Neural cell (in vitro differentiated cells): ENCODE data around the gene BCHE. TPM values are rescaled to one million over a fixed set of nuclear protein-coding genes. Genes with fewer than 3 reads are reported as not detected.

Experiments used
- H2AFZ ChIP-seq: fragments of 200-600, 300-800 bp; sonication (generic), shearing (Covaris generic); 2 replicates; pipeline ENCODE4 v1.6.0; 2014; ENCODE audit warnings: low read depth, mild to moderate bottlenecking, antibody characterized with exemption, low read length, moderate library complexity
- H3F3A ChIP-seq: fragments of 200-600 bp; shearing (Covaris generic); 2 replicates; pipeline ENCODE4 v1.6.1; 2016; ENCODE audit warnings: mild to moderate bottlenecking, moderate library complexity, mixed read lengths, antibody characterized with exemption, low read length; ENCODE audit not compliant: insufficient read depth, poor library complexity, severe bottlenecking
- H3K27ac ChIP-seq: fragments of 200-600, 300-800 bp; sonication (generic), shearing (Covaris generic); 2 replicates; pipeline ENCODE4 v1.5.1; 2014; ENCODE audit warnings: mild to moderate bottlenecking, low read length, moderate library complexity
- H3K27me3 ChIP-seq: fragments of 300-800, 200-600 bp; sonication (generic), shearing (Covaris generic); 2 replicates; pipeline ENCODE4 v1.6.0; 2014; ENCODE audit warnings: mild to moderate bottlenecking, low read depth, low read length, moderate library complexity; ENCODE audit not compliant: insufficient read depth
- H3K36me3 ChIP-seq: fragments of 300-800, 200-600 bp; sonication (generic), shearing (Covaris generic); 2 replicates; pipeline ENCODE4 v1.5.1; 2014; ENCODE audit warnings: mild to moderate bottlenecking, antibody characterized with exemption, low read length, moderate library complexity; ENCODE audit not compliant: insufficient read depth
- H3K4me2 ChIP-seq: fragments of 300-800, 200-600 bp; sonication (generic), shearing (Covaris generic); 2 replicates; pipeline ENCODE4 v1.6.0; 2014; ENCODE audit warnings: mild to moderate bottlenecking, low read length
- H3K4me3 ChIP-seq: fragments of 300-800, 200-600 bp; sonication (generic), shearing (Covaris generic); 2 replicates; pipeline ENCODE4 v1.5.1; 2014; ENCODE audit warnings: mild to moderate bottlenecking, low read length, moderate library complexity
- H3K79me2 ChIP-seq: fragments of 200-600 bp; shearing (Covaris generic); replicated peaks from 2 replicates; pipeline ENCODE4 v1.6.0; 2014; ENCODE audit warnings: mild to moderate bottlenecking, low read length, moderate library complexity; ENCODE audit not compliant: insufficient read depth
- H3K9ac ChIP-seq: fragments of 300-800, 200-600 bp; sonication (generic), shearing (Covaris generic); 2 replicates; pipeline ENCODE4 v1.6.1; 2016; ENCODE audit warnings: mild to moderate bottlenecking, low read length, mixed read lengths
- H3K9me2 ChIP-seq: fragments of 200-600 bp; shearing (Covaris generic); 2 replicates; pipeline ENCODE4 v1.6.1; 2016; ENCODE audit warnings: mild to moderate bottlenecking, low read length, mixed read lengths; ENCODE audit not compliant: insufficient read depth
- H3K9me3 ChIP-seq: fragments of 200-600, 300-800 bp; sonication (generic), shearing (Covaris generic); 2 replicates; pipeline ENCODE4 v1.6.1; 2016; ENCODE audit warnings: mild to moderate bottlenecking, mixed run types, low read length, moderate library complexity, mixed read lengths
- H4K20me1 ChIP-seq: fragments of 200-600 bp; shearing (Covaris generic); 2 replicates; pipeline ENCODE4 v1.6.1; 2016; ENCODE audit warnings: mild to moderate bottlenecking, mixed run types; ENCODE audit not compliant: insufficient read depth
- CTCF ChIP-seq: fragments of 450-650 bp; IDR thresholded peaks from 2 replicates; pipeline ENCODE4 v1.5.1; 2014; ENCODE audit warnings: antibody characterized with exemption, mild to moderate bottlenecking, moderate library complexity; ENCODE audit not compliant: poor library complexity, severe bottlenecking
- EP300 ChIP-seq: fragments of 450-650 bp; conservative IDR thresholded peaks from 2 replicates; pipeline ENCODE4 v1.6.1; 2014; ENCODE audit warnings: antibody characterized with exemption, mild to moderate bottlenecking, moderate library complexity; ENCODE audit not compliant: poor library complexity, severe bottlenecking
- EZH2 ChIP-seq: fragments of 200-600, 300-800 bp; shearing (Covaris generic), sonication (generic); IDR thresholded peaks from 2 replicates; pipeline ENCODE4 v1.6.1; 2014; ENCODE audit warnings: antibody characterized with exemption, low read length, borderline replicate concordance, mild to moderate bottlenecking; ENCODE audit not compliant: insufficient read depth, poor library complexity, severe bottlenecking
- MXI1 ChIP-seq: fragments of 450-650 bp; conservative IDR thresholded peaks from 2 replicates; pipeline ENCODE4 v1.6.1; 2014; ENCODE audit warnings: antibody characterized with exemption, mild to moderate bottlenecking; ENCODE audit not compliant: poor library complexity, severe bottlenecking
- POLR2AphosphoS5 ChIP-seq: IDR thresholded peaks from 2 replicates; pipeline ENCODE4 v1.6.1; 2012
- RAD21 ChIP-seq: fragments of 450-650 bp; conservative IDR thresholded peaks from 2 replicates; pipeline ENCODE4 v1.6.1; 2014; ENCODE audit warnings: antibody characterized with exemption, mild to moderate bottlenecking, moderate library complexity
- REST ChIP-seq: IDR thresholded peaks from 2 replicates; pipeline ENCODE4 v1.6.1; 2012; ENCODE audit warnings: borderline replicate concordance
- SMC3 ChIP-seq: fragments of 450-650 bp; conservative IDR thresholded peaks from 2 replicates; pipeline ENCODE4 v1.6.1; 2014; ENCODE audit warnings: antibody characterized with exemption, mild to moderate bottlenecking, moderate library complexity; ENCODE audit not compliant: poor library complexity
- TAF1 ChIP-seq: IDR thresholded peaks from 2 replicates; pipeline ENCODE4 v1.6.1; 2012; ENCODE audit warnings: low read depth
- polyA plus RNA-seq: library from polyadenylated mRNA; depleted of rRNA; stranded (reverse); fragments of >200 nt; gene quantifications from 2 replicates; pipeline ENCODE4 v1.2.3, GENCODE V29; 2014

The BCHE gene
- polyA plus RNA-seq, 1 donor from 2014 or later: 2.6 TPM

- Histone ChIP-seq H2AFZ (no peak overlapping the region), H4K20me1 (no peaks in the 10 kb centered on the region), H3K9ac (no peak overlapping the region), H3K9me3 (no peaks in the 10 kb centered on the region), H3K27me3 (no peaks in the 10 kb centered on the region), H3F3A (no peaks in the 10 kb centered on the region), H3K79me2 (no peaks in the 10 kb centered on the region), H3K4me3 (no peak overlapping the region), H3K27ac (no peak overlapping the region), H3K4me2 (no peak overlapping the region), H3K36me3 (no peaks in the 10 kb centered on the region), H3K9me2 (no peaks in the 10 kb centered on the region)
- TF ChIP-seq TAF1 (no peak), EZH2 (no peak), REST (no peak), POLR2AphosphoS5 (no peak)
These were observed 51.2 kb downstream of the BCHE start for GRCh38 chr3:165786013-165786412.

- Histone ChIP-seq H3F3A (no peaks in the 10 kb centered on the region), H3K79me2 (no peaks in the 10 kb centered on the region), H3K9me3 (no peaks in the 10 kb centered on the region), H3K27me3 (no peaks in the 10 kb centered on the region), H3K4me3 (no peak overlapping the region), H3K4me2 (no peak overlapping the region), H3K9me2 (no peaks in the 10 kb centered on the region), H2AFZ (no peak overlapping the region), H3K36me3 (no peaks in the 10 kb centered on the region), H3K27ac (no peak overlapping the region), H4K20me1 (no peaks in the 10 kb centered on the region), H3K9ac (no peak overlapping the region)
- TF ChIP-seq EZH2 (no peak), SMC3 (no peak), TAF1 (no peak), REST (no peak), RAD21 (no peak), CTCF (no peak), EP300 (no peak), POLR2AphosphoS5 (no peak), MXI1 (no peak)
These were observed 52.9 kb downstream of the BCHE start for GRCh38 chr3:165784337-165784736.
